IMR-90 (cell line): ENCODE measurements around the gene FHAD1.

Experiments used
- BHLHE40 ChIP-seq: fragments of 150-350 bp; IDR thresholded peaks from 2 replicates; pipeline ENCODE4 v1.6.1; 2016; ENCODE audit warnings: mild to moderate bottlenecking, low read depth, low read length
- CEBPB ChIP-seq: IDR thresholded peaks from 2 replicates; pipeline ENCODE4 v1.6.1; 2012; ENCODE audit warnings: low read depth, low read length, improper control_type of control experiment
- FOS ChIP-seq: fragments of 150-350 bp; IDR thresholded peaks from 2 replicates; pipeline ENCODE4 v1.6.1; 2016; ENCODE audit warnings: low read depth, low read length
- MAFK ChIP-seq: IDR thresholded peaks from 2 replicates; pipeline ENCODE4 v1.6.1; 2012; ENCODE audit warnings: low read depth, low read length, improper control_type of control experiment
- MAZ ChIP-seq: IDR thresholded peaks from 2 replicates; pipeline ENCODE4 v1.6.1; 2012; ENCODE audit warnings: low read depth, mild to moderate bottlenecking, low read length, improper control_type of control experiment, moderate library complexity, borderline replicate concordance
- POLR2A ChIP-seq: IDR thresholded peaks from 2 replicates; pipeline ENCODE4 v1.6.1; 2012; ENCODE audit warnings: mild to moderate bottlenecking, low read depth, low read length
- RCOR1 ChIP-seq: IDR thresholded peaks from 2 replicates; pipeline ENCODE4 v1.6.1; 2012; ENCODE audit warnings: mild to moderate bottlenecking, low read length, improper control_type of control experiment; ENCODE audit not compliant: insufficient replicate concordance
- RFX5 ChIP-seq: IDR thresholded peaks from 2 replicates; pipeline ENCODE4 v1.8.0; 2012; ENCODE audit warnings: low read depth, mild to moderate bottlenecking, low read length, moderate library complexity
- USF2 ChIP-seq: fragments of 150-350 bp; IDR thresholded peaks from 2 replicates; pipeline ENCODE4 v1.6.1; 2017; ENCODE audit warnings: mild to moderate bottlenecking, antibody characterized with exemption, low read length, low read depth
- TF ChIP-seq, protein P1 (sequence below): conservative IDR thresholded peaks from 2 replicates; pipeline ENCODE4 v1.5.1; 2012; ENCODE audit warnings: mild to moderate bottlenecking, low read depth, low read length, improper control_type of control experiment

- TF ChIP-seq, protein P1, sequence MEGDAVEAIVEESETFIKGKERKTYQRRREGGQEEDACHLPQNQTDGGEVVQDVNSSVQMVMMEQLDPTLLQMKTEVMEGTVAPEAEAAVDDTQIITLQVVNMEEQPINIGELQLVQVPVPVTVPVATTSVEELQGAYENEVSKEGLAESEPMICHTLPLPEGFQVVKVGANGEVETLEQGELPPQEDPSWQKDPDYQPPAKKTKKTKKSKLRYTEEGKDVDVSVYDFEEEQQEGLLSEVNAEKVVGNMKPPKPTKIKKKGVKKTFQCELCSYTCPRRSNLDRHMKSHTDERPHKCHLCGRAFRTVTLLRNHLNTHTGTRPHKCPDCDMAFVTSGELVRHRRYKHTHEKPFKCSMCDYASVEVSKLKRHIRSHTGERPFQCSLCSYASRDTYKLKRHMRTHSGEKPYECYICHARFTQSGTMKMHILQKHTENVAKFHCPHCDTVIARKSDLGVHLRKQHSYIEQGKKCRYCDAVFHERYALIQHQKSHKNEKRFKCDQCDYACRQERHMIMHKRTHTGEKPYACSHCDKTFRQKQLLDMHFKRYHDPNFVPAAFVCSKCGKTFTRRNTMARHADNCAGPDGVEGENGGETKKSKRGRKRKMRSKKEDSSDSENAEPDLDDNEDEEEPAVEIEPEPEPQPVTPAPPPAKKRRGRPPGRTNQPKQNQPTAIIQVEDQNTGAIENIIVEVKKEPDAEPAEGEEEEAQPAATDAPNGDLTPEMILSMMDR: no peak
- TF ChIP-seq POLR2A (no peak), MAZ (no peak), RCOR1 (no peak), BHLHE40 (no peak), CEBPB (no peak), FOS (no peak), RFX5 (no peak), MAFK (no peak), USF2 (no peak)
Observed at GRCh38 chr1:15205586-15206346, 41.3 kb upstream of the FHAD1 start.
